GM19463 (cell line): ENCODE results near the gene KATNBL1.
"Not testable (repeated sequence)": the region's sequence is repeated elsewhere in the genome, so short reads cannot be mapped to it uniquely, and the experiment has no call there.

Experiments
- ATAC-seq: cut with Tn5 transposase; IDR thresholded peaks from one replicate; pipeline ENCODE4 v1.9.1; 2021; ENCODE audit warnings: mild to moderate bottlenecking, moderate library complexity; ENCODE audit not compliant: unreplicated experiment

The KATNBL1 gene

GRCh38 chr15:34203936-34204335 lies 6.0 kb downstream of the KATNBL1 start:
- ATAC-seq, result no peak

GRCh38 chr15:34203305-34203704 lies 6.6 kb downstream of the KATNBL1 start:
- no peak for ATAC-seq

GRCh38 chr15:34193272-34193671 lies 16.6 kb downstream of the KATNBL1 start:
- ATAC-seq, result not testable (repeated sequence)

GRCh38 chr15:34188711-34189110 lies 21.2 kb downstream of the KATNBL1 start:
- no peak for ATAC-seq

GRCh38 chr15:34185666-34186065 lies 24.2 kb downstream of the KATNBL1 start:
- ATAC-seq, result no peak

GRCh38 chr15:34182942-34183341 lies 27.0 kb downstream of the KATNBL1 start:
- no peak for ATAC-seq

- no peak for ATAC-seq
Observed at GRCh38 chr15:34179234-34179633, 30.7 kb downstream of the KATNBL1 start.

GRCh38 chr15:34165987-34166573 lies 43.8 kb downstream of the KATNBL1 start:
- not testable (repeated sequence) for ATAC-seq

- no peak for ATAC-seq
Observed at GRCh38 chr15:34161329-34161963, 48.5 kb downstream of the KATNBL1 start.

GRCh38 chr15:34160735-34161134 lies 49.2 kb downstream of the KATNBL1 start:
- no peak for ATAC-seq

GRCh38 chr15:34158355-34158754 lies 51.5 kb downstream of the KATNBL1 start:
- ATAC-seq, result no peak

GRCh38 chr15:34155859-34156258 lies 54.0 kb downstream of the KATNBL1 start:
- no peak for ATAC-seq

GRCh38 chr15:34154725-34155204 lies 55.1 kb downstream of the KATNBL1 start:
- no peak for ATAC-seq

GRCh38 chr15:34147371-34148140 lies 62.3 kb downstream of the KATNBL1 start:
- ATAC-seq, result no peak

GRCh38 chr15:34133511-34133910 lies 76.4 kb downstream of the KATNBL1 start:
- no peak for ATAC-seq

GRCh38 chr15:34132881-34133280 lies 77.0 kb downstream of the KATNBL1 start:
- no peak for ATAC-seq

GRCh38 chr15:34128898-34129297 lies 81.0 kb downstream of the KATNBL1 start:
- no peak for ATAC-seq

GRCh38 chr15:34126522-34126921 lies 83.4 kb downstream of the KATNBL1 start:
- no peak for ATAC-seq

GRCh38 chr15:34125945-34126344 lies 84.0 kb downstream of the KATNBL1 start:
- no peak for ATAC-seq

- ATAC-seq, result no peak
Observed at GRCh38 chr15:34124651-34125050, 85.2 kb downstream of the KATNBL1 start.

- ATAC-seq, result no peak
Observed at GRCh38 chr15:34122771-34123183, 87.1 kb downstream of the KATNBL1 start.

- ATAC-seq, result not testable (repeated sequence)
Observed at GRCh38 chr15:34121786-34122185, 88.1 kb downstream of the KATNBL1 start.
